ENCODE results near the gene C3. TPM values are rescaled to one million over a fixed set of nuclear protein-coding genes. Genes with fewer than 3 reads are reported as not detected.

The C3 gene
- total RNA-seq, 1 donor from 2014 or later = 1.5 TPM

- TF ChIP-seq EZH2 (IDR thresholded peaks at IDR 0.05) = no peak
- TF ChIP-seq EZH2phosphoT487 (IDR thresholded peaks at IDR 0.05) = no peak
- TF ChIP-seq CTCF (IDR thresholded peaks at IDR 0.05) = no peak
- peaks cover 8% of the 10 kb centered on the region for H3K4me1 Mint-ChIP-seq
- Histone ChIP-seq H3K36me3 (no peaks in the 10 kb centered on the region), H2AFZ (replicated peaks) (no peak overlapping the region), H3K4me3 (no peak overlapping the region), H3K27me3 (no peaks in the 10 kb centered on the region), H3F3A (ENCODE audit: low read depth) (no peaks in the 10 kb centered on the region), H4K20me1 (ENCODE audit: low read depth) (no peaks in the 10 kb centered on the region), H3K4me2 (no peak overlapping the region), H3K9me3 (ENCODE audit: low read depth) (no peaks in the 10 kb centered on the region), H3K4me1 (no peaks in the 10 kb centered on the region), H3K79me2 (ENCODE audit: low read depth) (no peaks in the 10 kb centered on the region), H3K9ac (no peak overlapping the region), H3K27ac (no peak overlapping the region)
- no peak overlapping the region for H3K27ac Mint-ChIP-seq
- no peaks in the 10 kb centered on the region for H3K36me3 Mint-ChIP-seq
- H3K9me3 Mint-ChIP-seq = no peaks in the 10 kb centered on the region
- no peak overlapping the region for H3K4me3 Mint-ChIP-seq
- no peak for DNase-seq (ENCODE audit: low spot score)
- H3K27me3 Mint-ChIP-seq (ENCODE audit: insufficient read depth, low read depth) = peaks cover 3% of the 10 kb centered on the region
Observed at GRCh38 chr19:6671960-6672359, 48.5 kb downstream of the C3 start.

GRCh38 chr19:6668691-6669090, 51.8 kb downstream of the C3 start:
- Mint-ChIP-seq H3K27ac (no peak overlapping the region), H3K4me1 (no peaks in the 10 kb centered on the region), H3K36me3 (no peaks in the 10 kb centered on the region), H3K4me3 (no peak overlapping the region), H3K27me3 (ENCODE audit: insufficient read depth, low read depth) (no peaks in the 10 kb centered on the region), H3K9me3 (no peaks in the 10 kb centered on the region)
- Histone ChIP-seq H3K4me1 (no peaks in the 10 kb centered on the region), H3K4me3 (no peak overlapping the region), H3F3A (ENCODE audit: low read depth) (no peaks in the 10 kb centered on the region), H3K27me3 (no peaks in the 10 kb centered on the region), H3K79me2 (ENCODE audit: low read depth) (no peaks in the 10 kb centered on the region), H3K36me3 (no peaks in the 10 kb centered on the region), H3K4me2 (no peak overlapping the region), H2AFZ (replicated peaks) (no peak overlapping the region), H3K27ac (no peak overlapping the region), H3K9me3 (ENCODE audit: low read depth) (no peaks in the 10 kb centered on the region), H4K20me1 (ENCODE audit: low read depth) (no peaks in the 10 kb centered on the region), H3K9ac (no peak overlapping the region)
- no peak for DNase-seq (ENCODE audit: low spot score)
- no peak for TF ChIP-seq EZH2 (IDR thresholded peaks at IDR 0.05)
- no peak for TF ChIP-seq CTCF (IDR thresholded peaks at IDR 0.05)
- no peak for TF ChIP-seq EZH2phosphoT487 (IDR thresholded peaks at IDR 0.05)

GRCh38 chr19:6667114-6667627, 53.3 kb downstream of the C3 start:
- Histone ChIP-seq H4K20me1 (ENCODE audit: low read depth) (no peaks in the 10 kb centered on the region), H3K4me2 (no peak overlapping the region), H3K9me3 (ENCODE audit: low read depth) (no peaks in the 10 kb centered on the region), H3K4me1 (no peaks in the 10 kb centered on the region), H3K27me3 (no peaks in the 10 kb centered on the region), H3F3A (ENCODE audit: low read depth) (no peaks in the 10 kb centered on the region), H3K9ac (no peak overlapping the region), H3K79me2 (ENCODE audit: low read depth) (no peaks in the 10 kb centered on the region), H2AFZ (replicated peaks) (no peak overlapping the region), H3K27ac (no peak overlapping the region), H3K4me3 (no peak overlapping the region), H3K36me3 (no peaks in the 10 kb centered on the region)
- Mint-ChIP-seq H3K9me3 (no peaks in the 10 kb centered on the region), H3K27me3 (ENCODE audit: insufficient read depth, low read depth) (peaks cover 1% of the 10 kb centered on the region), H3K4me3 (no peak overlapping the region), H3K27ac (no peak overlapping the region), H3K36me3 (no peaks in the 10 kb centered on the region), H3K4me1 (no peaks in the 10 kb centered on the region)
- no peak for TF ChIP-seq EZH2 (IDR thresholded peaks at IDR 0.05)
- TF ChIP-seq CTCF (IDR thresholded peaks at IDR 0.05) = no peak
- no peak for TF ChIP-seq EZH2phosphoT487 (IDR thresholded peaks at IDR 0.05)
- no peak for DNase-seq (ENCODE audit: low spot score)
